HAP-1 (cell line): ENCODE measurements around the gene FNDC8.
"Not testable (repeated sequence)": the region's sequence is repeated elsewhere in the genome, so short reads cannot be mapped to it uniquely, and the experiment has no call there.

Experiments used
- DNase-seq, 2 experiments: peaks; one replicate each; pipeline ENCODE4 v3.0.0-alpha.2; 2016 to 2020; ENCODE audit warnings: low spot score in 2 of 2
- H3K27me3 ChIP-seq: fragments of 250-450 bp; sonication (Bioruptor Pico); 2 replicates; pipeline ENCODE4 v1.5.1; 2020; ENCODE audit warnings: low read depth, mild to moderate bottlenecking, moderate library complexity
- H3K36me3 ChIP-seq: fragments of 250-450 bp; sonication (Bioruptor Pico); replicated peaks from 2 replicates; pipeline ENCODE4 v1.5.1; 2020; ENCODE audit warnings: mild to moderate bottlenecking
- H3K4me1 ChIP-seq: fragments of 250-450 bp; sonication (Bioruptor Pico); 2 replicates; pipeline ENCODE4 v1.5.1; 2020; ENCODE audit warnings: mild to moderate bottlenecking
- H3K4me3 ChIP-seq: fragments of 250-450 bp; sonication (Bioruptor Pico); 2 replicates; pipeline ENCODE4 v1.5.1; 2020; ENCODE audit warnings: mild to moderate bottlenecking, moderate library complexity
- H3K9me3 ChIP-seq: fragments of 250-450 bp; sonication (Bioruptor Pico); 2 replicates; pipeline ENCODE4 v1.5.1; 2020; ENCODE audit warnings: mild to moderate bottlenecking, moderate library complexity
- in situ Hi-C: fragments of 300-500 bp; cut with MboI; formaldehyde crosslinking; loops from 3 replicates; pipeline ENCODE4 v1.14.3; 2020; ENCODE audit warnings: low sequenced_read_pairs, inconsistent platforms, mixed read lengths

FNDC8 gene

GRCh38 chr17:35159940-35160339 is 38.5 kb downstream of the FNDC8 start:
- in situ Hi-C loops: loop anchor here (25.0 kb wide), 1 partner anchor 377 kb away; the partner anchor contains the start of gene SLFN12L
- Histone ChIP-seq H3K4me1 (no peaks in the 10 kb centered on the region), H3K4me3 (no peak overlapping the region), H3K36me3 (no peaks in the 10 kb centered on the region), H3K9me3 (no peaks in the 10 kb centered on the region), H3K27me3 (peaks cover 16% of the 10 kb centered on the region)
- DNase-seq: no peak

GRCh38 chr17:35160354-35161201 is 39.2 kb downstream of the FNDC8 start:
- peaks cover 16% of the 10 kb centered on the region for H3K27me3 ChIP-seq
- no peaks in the 10 kb centered on the region for H3K4me1 ChIP-seq
- no peak for DNase-seq
- no peaks in the 10 kb centered on the region for H3K9me3 ChIP-seq
- in situ Hi-C loops: loop anchor here (25.0 kb wide), 1 partner anchor 377 kb away; the partner anchor contains the start of gene SLFN12L
- H3K36me3 ChIP-seq: no peaks in the 10 kb centered on the region
- no peak overlapping the region for H3K4me3 ChIP-seq

DNA sequence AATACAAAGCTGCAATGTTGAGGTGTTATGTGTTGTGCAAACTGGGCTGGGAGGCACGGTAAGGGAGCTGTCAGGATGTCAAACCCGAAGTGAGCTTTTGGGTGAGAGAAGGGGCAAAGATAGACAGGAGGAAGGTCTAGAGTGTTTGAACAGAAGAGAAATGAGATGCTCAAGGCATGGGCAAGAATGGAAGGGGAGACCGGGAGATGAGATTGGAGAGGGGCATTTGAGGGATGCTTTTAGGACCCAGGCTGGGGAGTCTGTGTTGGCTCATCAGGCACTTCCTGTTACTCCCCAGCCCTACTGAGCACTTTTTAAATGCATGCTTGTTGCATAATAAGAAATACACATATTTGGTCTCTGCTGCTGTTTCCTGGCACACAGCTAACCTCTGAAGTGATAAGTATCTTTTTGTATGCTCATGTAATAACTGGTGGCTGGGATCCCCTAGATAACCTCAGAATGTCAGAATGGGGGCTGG is 39.9 kb downstream of the FNDC8 start:
- no peaks in the 10 kb centered on the region for H3K36me3 ChIP-seq
- no peaks in the 10 kb centered on the region for H3K4me1 ChIP-seq
- peaks cover 16% of the 10 kb centered on the region for H3K27me3 ChIP-seq
- H3K4me3 ChIP-seq: no peak overlapping the region
- H3K9me3 ChIP-seq: no peaks in the 10 kb centered on the region
- in situ Hi-C loops: loop anchor here (25.0 kb wide), 1 partner anchor 376 kb away; the partner anchor contains the start of gene SLFN12L
- DNase-seq: no peak

- Histone ChIP-seq H3K27me3 (peaks cover 16% of the 10 kb centered on the region), H3K4me1 (no peaks in the 10 kb centered on the region), H3K36me3 (no peaks in the 10 kb centered on the region), H3K4me3 (no peak overlapping the region), H3K9me3 (no peaks in the 10 kb centered on the region)
- in situ Hi-C loops: loop anchor here (25.0 kb wide), 1 partner anchor 375 kb away; the partner anchor contains the start of gene SLFN12L
- no peak for DNase-seq
Observed at GRCh38 chr17:35162755-35163154, 41.3 kb downstream of the FNDC8 start.

GRCh38 chr17:35163886-35164285 is 42.5 kb downstream of the FNDC8 start:
- Histone ChIP-seq H3K9me3 (no peaks in the 10 kb centered on the region), H3K36me3 (no peaks in the 10 kb centered on the region), H3K4me3 (no peak overlapping the region), H3K4me1 (no peaks in the 10 kb centered on the region), H3K27me3 (peaks cover 16% of the 10 kb centered on the region)
- in situ Hi-C loops: loop anchor here (25.0 kb wide), 1 partner anchor 373 kb away; the partner anchor contains the start of gene SLFN12L
- no peak for DNase-seq

- Histone ChIP-seq H3K4me1 (no peaks in the 10 kb centered on the region), H3K36me3 (no peaks in the 10 kb centered on the region), H3K9me3 (no peaks in the 10 kb centered on the region), H3K4me3 (no peak overlapping the region), H3K27me3 (peaks cover 14% of the 10 kb centered on the region)
- in situ Hi-C loops: loop anchor here (25.0 kb wide), 1 partner anchor 373 kb away; the partner anchor contains the start of gene SLFN12L
- DNase-seq: no peak
Observed at GRCh38 chr17:35164716-35165115, 43.3 kb downstream of the FNDC8 start.

GRCh38 chr17:35166526-35166925 is 45.1 kb downstream of the FNDC8 start:
- in situ Hi-C loops: loop anchor here (25.0 kb wide), 1 partner anchor 371 kb away; the partner anchor contains the start of gene SLFN12L
- H3K27me3 ChIP-seq: peaks cover 8% of the 10 kb centered on the region; the same call in 1 of the 2 replicates

DNA sequence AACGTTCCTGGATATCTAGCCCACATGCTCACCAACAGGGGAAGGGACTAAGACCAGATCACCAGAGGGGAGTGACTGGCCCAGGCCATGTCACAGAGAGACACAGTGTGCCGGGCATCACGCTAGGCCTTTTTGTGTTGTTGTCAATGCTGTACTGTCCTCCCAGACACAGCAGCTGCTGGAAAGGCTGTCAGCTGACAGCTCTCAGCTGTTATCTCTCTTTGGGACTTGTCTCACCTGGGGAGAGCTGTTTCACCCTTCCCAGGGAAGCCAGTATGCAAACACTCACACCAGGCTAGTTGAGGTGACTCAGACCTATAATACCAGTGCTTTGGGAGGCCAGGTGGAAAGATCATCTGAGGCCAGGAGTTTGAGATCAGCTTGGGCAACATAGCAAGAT is 45.6 kb downstream of the FNDC8 start:
- no peak for DNase-seq
- in situ Hi-C loops: loop anchor here (25.0 kb wide), 1 partner anchor 370 kb away; the partner anchor contains the start of gene SLFN12L
- no peaks in the 10 kb centered on the region for H3K4me1 ChIP-seq
- H3K9me3 ChIP-seq: no peaks in the 10 kb centered on the region
- peaks cover 5% of the 10 kb centered on the region; the same call in 1 of the 2 replicates for H3K27me3 ChIP-seq
- H3K4me3 ChIP-seq: no peak overlapping the region
- no peaks in the 10 kb centered on the region for H3K36me3 ChIP-seq

More at GRCh38 chr17:35166526-35166925, 45.1 kb downstream of the FNDC8 start:
- Histone ChIP-seq H3K4me3 (no peak overlapping the region), H3K4me1 (no peaks in the 10 kb centered on the region), H3K36me3 (no peaks in the 10 kb centered on the region), H3K9me3 (no peaks in the 10 kb centered on the region)
- no peak for DNase-seq

DNA sequence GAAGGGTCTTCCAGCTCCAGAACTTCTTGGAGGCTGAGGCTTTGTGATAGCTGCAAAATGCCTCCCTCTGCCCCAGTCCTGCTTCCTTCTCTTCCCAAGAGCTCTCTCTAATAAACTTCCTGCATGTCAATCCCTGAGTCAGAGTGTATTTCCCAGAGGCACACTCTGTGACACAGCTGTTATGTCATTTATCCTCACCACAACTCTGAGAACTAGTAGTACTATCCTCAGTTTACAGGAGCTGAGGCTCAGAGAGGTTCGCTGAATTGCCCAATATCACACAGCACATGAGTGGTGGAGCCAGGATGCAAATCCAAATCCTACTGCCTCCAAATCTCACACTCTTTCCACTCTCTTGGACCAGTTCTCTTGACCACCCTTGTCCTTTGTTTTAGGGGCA is 46.3 kb downstream of the FNDC8 start:
- Histone ChIP-seq H3K4me1 (no peaks in the 10 kb centered on the region), H3K4me3 (no peak overlapping the region), H3K36me3 (no peaks in the 10 kb centered on the region), H3K9me3 (no peaks in the 10 kb centered on the region), H3K27me3 (no peaks in the 10 kb centered on the region; the same call in 1 of the 2 replicates)
- DNase-seq: no peak
- in situ Hi-C loops: loop anchor here (25.0 kb wide), 1 partner anchor 370 kb away; the partner anchor contains the start of gene SLFN12L

GRCh38 chr17:35169835-35170363 is 48.5 kb downstream of the FNDC8 start:
- DNase-seq: no peak
- H3K36me3 ChIP-seq: no peaks in the 10 kb centered on the region
- in situ Hi-C loops: loop anchor here (25.0 kb wide), 1 partner anchor 367 kb away; the partner anchor contains the start of gene SLFN12L

DNA sequence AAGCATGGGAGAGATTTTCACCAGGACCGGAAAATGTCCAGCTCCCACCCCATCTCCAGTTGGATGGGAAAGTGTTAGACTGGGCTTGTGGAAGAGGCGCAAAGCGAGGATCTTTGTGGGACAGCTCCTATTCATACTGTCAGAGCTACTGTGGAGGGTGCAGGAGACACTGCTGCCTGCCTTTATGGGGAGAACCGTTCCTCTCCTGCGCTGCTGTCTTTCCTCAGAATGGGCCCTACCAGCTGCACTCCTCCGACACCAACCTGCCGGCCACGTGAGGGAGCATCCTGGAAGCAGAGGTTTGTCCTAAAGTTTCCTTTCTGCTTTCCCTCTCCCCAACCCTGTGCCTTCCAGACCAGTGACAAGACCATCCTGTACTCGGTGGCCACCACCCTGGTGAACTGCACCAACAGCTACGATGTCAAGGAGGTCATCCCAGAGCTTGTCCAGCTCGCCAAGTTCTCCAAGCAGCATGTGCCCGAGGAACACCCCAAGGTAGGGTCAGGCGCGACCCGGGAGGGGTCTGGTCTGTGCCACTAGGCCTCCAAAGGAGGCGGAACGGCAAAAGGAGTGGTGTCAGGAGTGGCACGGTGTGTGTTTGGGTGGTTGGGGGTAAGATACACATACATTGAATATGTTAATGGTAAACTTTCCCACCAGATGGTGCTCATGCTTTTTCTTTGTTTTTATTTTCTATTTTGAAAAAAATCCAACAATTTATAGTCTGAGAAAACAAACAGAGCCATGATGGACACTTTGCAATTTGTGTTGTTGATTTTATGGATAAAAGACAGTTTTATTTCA is 49.8 kb downstream of the FNDC8 start:
- H3K4me1 ChIP-seq: no peaks in the 10 kb centered on the region
- no peaks in the 10 kb centered on the region for H3K9me3 ChIP-seq
- no peaks in the 10 kb centered on the region for H3K36me3 ChIP-seq
- no peaks in the 10 kb centered on the region for H3K27me3 ChIP-seq
- no peak overlapping the region for H3K4me3 ChIP-seq
- DNase-seq: no peak
- in situ Hi-C loops: loop anchor here (25.0 kb wide), 1 partner anchor 366 kb away; the partner anchor contains the start of gene SLFN12L

More at GRCh38 chr17:35169835-35170363, 48.5 kb downstream of the FNDC8 start:
- Histone ChIP-seq H3K4me1 (no peaks in the 10 kb centered on the region), H3K4me3 (no peak overlapping the region), H3K9me3 (no peaks in the 10 kb centered on the region), H3K27me3 (no peaks in the 10 kb centered on the region)

DNA sequence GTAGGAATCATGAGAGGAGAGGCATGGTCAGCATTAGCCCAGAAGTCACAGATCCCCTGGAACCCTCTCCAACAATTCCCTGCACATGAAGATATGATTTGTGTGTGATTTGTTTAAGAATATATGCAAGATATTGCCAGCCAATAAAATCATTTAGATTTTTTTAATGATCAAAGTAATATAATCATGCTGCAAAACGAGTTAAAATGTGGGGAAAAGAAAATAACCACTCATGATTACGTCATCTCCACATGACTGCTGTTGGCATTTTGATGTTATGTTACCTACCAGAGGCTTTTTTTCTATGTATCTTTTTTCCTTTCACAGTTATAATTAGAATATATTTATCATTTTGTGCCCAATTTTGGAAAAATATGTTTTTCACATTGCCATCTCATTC is 50.4 kb downstream of the FNDC8 start:
- Histone ChIP-seq H3K27me3 (no peaks in the 10 kb centered on the region), H3K9me3 (no peaks in the 10 kb centered on the region), H3K4me1 (no peaks in the 10 kb centered on the region), H3K4me3 (no peak overlapping the region), H3K36me3 (no peaks in the 10 kb centered on the region)
- no peak for DNase-seq
- in situ Hi-C loops: loop anchor here (25.0 kb wide), 1 partner anchor 365 kb away; the partner anchor contains the start of gene SLFN12L

DNA sequence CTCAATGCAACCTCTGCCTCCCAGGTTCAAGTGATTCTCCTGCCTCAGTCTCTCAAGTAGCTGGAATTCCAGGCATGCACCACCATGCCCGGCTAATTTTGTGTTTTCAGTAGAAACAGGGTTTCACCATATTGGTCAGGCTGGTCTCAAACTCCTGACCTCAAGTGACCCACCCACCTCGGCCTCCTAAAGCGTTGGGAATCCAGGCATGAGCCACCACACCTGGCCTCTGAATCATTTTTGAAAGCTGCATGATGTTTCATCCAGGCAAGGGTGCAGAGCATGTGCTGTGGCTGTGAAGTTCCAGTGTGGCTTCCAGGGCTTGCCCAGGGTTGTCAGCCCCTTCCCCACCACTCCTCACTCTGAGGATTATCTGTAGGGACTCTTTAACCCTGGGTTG is 50.9 kb downstream of the FNDC8 start:
- not testable (repeated sequence) for H3K4me3 ChIP-seq, H3K27me3 ChIP-seq, H3K9me3 ChIP-seq, H3K36me3 ChIP-seq, DNase-seq, H3K4me1 ChIP-seq
- in situ Hi-C loops: loop anchor here (25.0 kb wide), 1 partner anchor 365 kb away; the partner anchor contains the start of gene SLFN12L
